HEK293 (cell line): Measurements from ENCODE around the gene TCAP.
A peak's percentile ranks its signal among the peaks of the same experiment; 100 is the strongest.

Experiments used
- CTCF ChIA-PET: fragments of 350-600 bp; formaldehyde crosslinking; extraction: SDS; loops from one replicate; lab custom pipeline; 2021; ENCODE audit warnings: antibody characterized with exemption; lab: Yijun Ruan, JAX
- POLR2A ChIA-PET: fragments of 300-600 bp; formaldehyde crosslinking; extraction: SDS; loops from one replicate; lab custom pipeline; 2020; ENCODE audit warnings: antibody characterized with exemption, inconsistent platforms; lab: Yijun Ruan, JAX
- H3K27ac ChIP-seq: fragments of 200-500 bp; sonication (Bioruptor generic); 2 replicates; pipeline ENCODE4 v1.5.1; 2014; ENCODE audit warnings: low read depth, low read length, control low read depth, inconsistent platforms; ENCODE audit errors: extremely low read depth
- H3K36me3 ChIP-seq, 2 experiments: fragments of 200-500 bp in 1 of 2; sonication (Bioruptor generic) in 1 of 2; 1 replicate in 1 of 2; 2 replicates in 1 of 2; pipeline ENCODE4 v1.5.1; 2014 to 2017; ENCODE audit warnings: inconsistent platforms in 2 of 2, low read length in 2 of 2; ENCODE audit not compliant: control insufficient read depth in 2 of 2, insufficient read depth in 1 of 2
- H3K4me1 ChIP-seq: fragments of 200-500 bp; sonication (Bioruptor generic); 2 replicates; pipeline ENCODE4 v1.5.1; 2014; ENCODE audit warnings: mild to moderate bottlenecking, low read length, inconsistent platforms; ENCODE audit not compliant: control insufficient read depth, insufficient read depth
- H3K4me3 ChIP-seq: 2 replicates; pipeline ENCODE4 v1.5.1; 2011; ENCODE audit warnings: low read depth, mild to moderate bottlenecking, control low read depth, low read length, moderate library complexity
- H3K9me3 ChIP-seq: fragments of 200-500 bp; sonication (Bioruptor generic); 2 replicates; pipeline ENCODE4 v1.5.1; 2014; ENCODE audit warnings: low read depth, low read length, inconsistent platforms; ENCODE audit not compliant: control insufficient read depth, insufficient read depth
- BCL11A ChIP-seq: fragments of 450-650 bp; formaldehyde crosslinking; IDR thresholded peaks from 2 replicates; pipeline ENCODE4 v1.5.1; 2016; ENCODE audit warnings: low read depth, missing biosample characterization, missing genetic modification characterization
- FEZF1 ChIP-seq: fragments of 450-650 bp; formaldehyde crosslinking; IDR thresholded peaks from 2 replicates; pipeline ENCODE4 v1.5.1; 2016; ENCODE audit warnings: missing biosample characterization, missing genetic modification characterization
- GFI1B ChIP-seq: fragments of 450-650 bp; formaldehyde crosslinking; IDR thresholded peaks from 2 replicates; pipeline ENCODE4 v1.5.1; 2016; ENCODE audit warnings: missing biosample characterization, missing genetic modification characterization
- GLIS1 ChIP-seq: fragments of 450-650 bp; formaldehyde crosslinking; IDR thresholded peaks from 2 replicates; pipeline ENCODE4 v1.5.1; 2016; ENCODE audit warnings: missing biosample characterization, missing genetic modification characterization
- GLIS2 ChIP-seq: fragments of 450-650 bp; formaldehyde crosslinking; IDR thresholded peaks from 2 replicates; pipeline ENCODE4 v1.5.1; 2016; ENCODE audit warnings: missing biosample characterization, missing genetic modification characterization
- KLF7 ChIP-seq: fragments of 450-650 bp; formaldehyde crosslinking; IDR thresholded peaks from 2 replicates; pipeline ENCODE4 v1.5.1; 2016; ENCODE audit warnings: missing biosample characterization, missing genetic modification characterization, borderline replicate concordance
- MYNN ChIP-seq: fragments of 450-650 bp; formaldehyde crosslinking; IDR thresholded peaks from 2 replicates; pipeline ENCODE4 v1.5.1; 2016; ENCODE audit warnings: missing biosample characterization, missing genetic modification characterization, borderline replicate concordance
- ZBTB21 ChIP-seq: fragments of 450-650 bp; formaldehyde crosslinking; IDR thresholded peaks from 2 replicates; pipeline ENCODE4 v1.5.1; 2017; ENCODE audit warnings: missing biosample characterization, missing genetic modification characterization
- ZBTB48 ChIP-seq: fragments of 450-650 bp; formaldehyde crosslinking; IDR thresholded peaks from 2 replicates; pipeline ENCODE4 v1.5.1; 2016; ENCODE audit warnings: missing biosample characterization, missing genetic modification characterization
- ZBTB8A ChIP-seq: fragments of 450-650 bp; formaldehyde crosslinking; IDR thresholded peaks from 2 replicates; pipeline ENCODE4 v1.5.1; 2016; ENCODE audit warnings: missing biosample characterization, missing genetic modification characterization
- ZFP37 ChIP-seq: fragments of 450-650 bp; formaldehyde crosslinking; IDR thresholded peaks from 2 replicates; pipeline ENCODE4 v1.5.1; 2016; ENCODE audit warnings: missing biosample characterization, missing genetic modification characterization
- ZIC2 ChIP-seq: fragments of 450-650 bp; formaldehyde crosslinking; IDR thresholded peaks from 2 replicates; pipeline ENCODE4 v1.5.1; 2016; ENCODE audit warnings: missing biosample characterization, missing genetic modification characterization
- ZNF626 ChIP-seq: fragments of 450-650 bp; sonication (Bioruptor Pico); formaldehyde crosslinking; IDR thresholded peaks from 2 replicates; pipeline ENCODE4 v1.5.1; 2018; ENCODE audit warnings: missing biosample characterization, missing genetic modification characterization, inconsistent platforms
- ZNF785 ChIP-seq: fragments of 450-650 bp; formaldehyde crosslinking; IDR thresholded peaks from 2 replicates; pipeline ENCODE4 v1.5.1; 2016; ENCODE audit warnings: missing biosample characterization, missing genetic modification characterization
- TF ChIP-seq, protein P1 (sequence below): fragments of 450-650 bp; formaldehyde crosslinking; IDR thresholded peaks from 2 replicates; pipeline ENCODE4 v1.5.1; 2017; ENCODE audit warnings: missing biosample characterization, missing genetic modification characterization
- TF ChIP-seq, protein P2 (sequence below): fragments of 450-650 bp; formaldehyde crosslinking; IDR thresholded peaks from 2 replicates; pipeline ENCODE4 v1.5.1; 2016; ENCODE audit warnings: missing biosample characterization, missing genetic modification characterization
- TF ChIP-seq, protein P3 (sequence below): fragments of 450-650 bp; formaldehyde crosslinking; IDR thresholded peaks from 2 replicates; pipeline ENCODE4 v1.5.1; 2016; ENCODE audit warnings: missing biosample characterization, missing genetic modification characterization
- TF ChIP-seq, protein P4 (sequence below): fragments of 450-650 bp; formaldehyde crosslinking; IDR thresholded peaks from 2 replicates; pipeline ENCODE4 v1.5.1; 2016; ENCODE audit warnings: missing biosample characterization, missing genetic modification characterization
- TF ChIP-seq, protein P5 (sequence below): fragments of 450-650 bp; formaldehyde crosslinking; IDR thresholded peaks from 2 replicates; pipeline ENCODE4 v1.5.1; 2017; ENCODE audit warnings: missing biosample characterization, mild to moderate bottlenecking, missing genetic modification characterization, moderate library complexity

Gene TCAP

DNA sequence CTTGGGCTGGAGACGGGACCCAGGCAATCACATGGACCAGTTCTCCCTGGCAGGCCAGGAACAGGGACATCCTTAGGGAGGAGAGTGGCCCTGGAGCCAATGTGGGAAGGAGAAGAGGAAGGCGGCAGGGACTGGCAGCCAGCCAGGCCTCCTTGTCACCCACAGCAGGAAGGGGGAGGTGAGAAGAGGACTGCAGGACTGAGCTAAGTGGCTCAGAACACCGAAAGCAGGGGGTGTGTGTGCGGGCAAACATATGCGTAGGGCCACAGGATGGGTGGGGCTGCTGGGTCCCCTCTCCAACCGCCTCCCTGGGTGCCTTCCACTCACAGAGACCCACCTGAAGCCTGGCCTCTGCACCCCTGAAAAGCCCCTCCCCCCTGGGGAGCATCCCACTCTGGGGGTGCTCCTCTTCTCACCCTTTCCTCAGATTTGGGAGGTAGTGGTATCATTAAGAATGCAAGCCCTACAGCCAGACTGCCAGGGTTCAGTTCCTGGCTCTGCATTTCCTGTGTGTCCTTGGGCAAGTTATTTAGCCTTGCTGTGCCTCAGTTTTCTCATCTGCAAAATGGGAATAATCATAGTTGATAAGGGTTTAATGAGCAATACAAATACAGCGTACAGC lies 11.2 kb downstream of the TCAP start (continued):
- TF ChIP-seq, protein P1, sequence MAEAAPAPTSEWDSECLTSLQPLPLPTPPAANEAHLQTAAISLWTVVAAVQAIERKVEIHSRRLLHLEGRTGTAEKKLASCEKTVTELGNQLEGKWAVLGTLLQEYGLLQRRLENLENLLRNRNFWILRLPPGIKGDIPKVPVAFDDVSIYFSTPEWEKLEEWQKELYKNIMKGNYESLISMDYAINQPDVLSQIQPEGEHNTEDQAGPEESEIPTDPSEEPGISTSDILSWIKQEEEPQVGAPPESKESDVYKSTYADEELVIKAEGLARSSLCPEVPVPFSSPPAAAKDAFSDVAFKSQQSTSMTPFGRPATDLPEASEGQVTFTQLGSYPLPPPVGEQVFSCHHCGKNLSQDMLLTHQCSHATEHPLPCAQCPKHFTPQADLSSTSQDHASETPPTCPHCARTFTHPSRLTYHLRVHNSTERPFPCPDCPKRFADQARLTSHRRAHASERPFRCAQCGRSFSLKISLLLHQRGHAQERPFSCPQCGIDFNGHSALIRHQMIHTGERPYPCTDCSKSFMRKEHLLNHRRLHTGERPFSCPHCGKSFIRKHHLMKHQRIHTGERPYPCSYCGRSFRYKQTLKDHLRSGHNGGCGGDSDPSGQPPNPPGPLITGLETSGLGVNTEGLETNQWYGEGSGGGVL (tag by site-specific recombination) = peak; percentile 67; the same call in 1 of the 2 replicates
- no peak for TF ChIP-seq BCL11A (tag by site-specific recombination)
- TF ChIP-seq ZIC2 (tag by site-specific recombination) = peak; percentile 83
- TF ChIP-seq GLIS2 (tag by site-specific recombination) = peak; percentile 52; the same call in 1 of the 2 replicates
- TF ChIP-seq, protein P2, sequence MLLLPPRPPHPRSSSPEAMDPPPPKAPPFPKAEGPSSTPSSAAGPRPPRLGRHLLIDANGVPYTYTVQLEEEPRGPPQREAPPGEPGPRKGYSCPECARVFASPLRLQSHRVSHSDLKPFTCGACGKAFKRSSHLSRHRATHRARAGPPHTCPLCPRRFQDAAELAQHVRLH (tag by site-specific recombination) = 0 out of 2 replicates have a peak, but pooled peaks have one; percentile 46
- peak; percentile 36; the same call in 1 of the 2 replicates for TF ChIP-seq ZBTB8A
- TF ChIP-seq, protein P3, sequence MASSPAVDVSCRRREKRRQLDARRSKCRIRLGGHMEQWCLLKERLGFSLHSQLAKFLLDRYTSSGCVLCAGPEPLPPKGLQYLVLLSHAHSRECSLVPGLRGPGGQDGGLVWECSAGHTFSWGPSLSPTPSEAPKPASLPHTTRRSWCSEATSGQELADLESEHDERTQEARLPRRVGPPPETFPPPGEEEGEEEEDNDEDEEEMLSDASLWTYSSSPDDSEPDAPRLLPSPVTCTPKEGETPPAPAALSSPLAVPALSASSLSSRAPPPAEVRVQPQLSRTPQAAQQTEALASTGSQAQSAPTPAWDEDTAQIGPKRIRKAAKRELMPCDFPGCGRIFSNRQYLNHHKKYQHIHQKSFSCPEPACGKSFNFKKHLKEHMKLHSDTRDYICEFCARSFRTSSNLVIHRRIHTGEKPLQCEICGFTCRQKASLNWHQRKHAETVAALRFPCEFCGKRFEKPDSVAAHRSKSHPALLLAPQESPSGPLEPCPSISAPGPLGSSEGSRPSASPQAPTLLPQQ (tag by site-specific recombination) = no peak
- peak; percentile 87 for TF ChIP-seq GLIS1 (tag by site-specific recombination)
- TF ChIP-seq, protein P4, sequence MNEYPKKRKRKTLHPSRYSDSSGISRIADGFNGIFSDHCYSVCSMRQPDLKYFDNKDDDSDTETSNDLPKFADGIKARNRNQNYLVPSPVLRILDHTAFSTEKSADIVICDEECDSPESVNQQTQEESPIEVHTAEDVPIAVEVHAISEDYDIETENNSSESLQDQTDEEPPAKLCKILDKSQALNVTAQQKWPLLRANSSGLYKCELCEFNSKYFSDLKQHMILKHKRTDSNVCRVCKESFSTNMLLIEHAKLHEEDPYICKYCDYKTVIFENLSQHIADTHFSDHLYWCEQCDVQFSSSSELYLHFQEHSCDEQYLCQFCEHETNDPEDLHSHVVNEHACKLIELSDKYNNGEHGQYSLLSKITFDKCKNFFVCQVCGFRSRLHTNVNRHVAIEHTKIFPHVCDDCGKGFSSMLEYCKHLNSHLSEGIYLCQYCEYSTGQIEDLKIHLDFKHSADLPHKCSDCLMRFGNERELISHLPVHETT (tag by site-specific recombination) = peak; percentile 68; the same call in 1 of the 2 replicates
- no peak for TF ChIP-seq KLF7 (tag by site-specific recombination)

DNA sequence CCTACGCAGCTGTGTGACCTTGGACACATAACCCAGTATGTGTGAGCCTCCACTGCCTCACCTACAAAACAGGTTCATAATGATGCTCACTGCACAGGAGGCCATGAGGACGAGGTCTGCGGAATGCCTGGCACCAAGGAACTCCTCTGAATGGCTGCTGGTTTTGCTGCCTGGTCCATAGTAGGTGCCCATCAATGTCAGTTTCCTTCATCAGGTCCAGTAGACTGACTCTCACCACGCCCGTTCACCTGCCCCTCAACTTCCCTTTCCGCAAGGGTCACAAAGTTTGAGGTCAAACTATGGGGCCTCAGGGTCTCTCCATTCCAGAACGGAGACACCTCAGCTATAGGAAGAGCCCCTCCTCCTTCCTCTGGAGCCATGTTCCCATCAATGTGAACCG lies 11.9 kb downstream of the TCAP start:
- ChIA-PET CTCF (interaction anchor here (0.6 to 4.4 kb wide), 8 partner anchors 11 to 445 kb away, joined by 3 to 22 read pairs (median 4); partner anchors contain the start of gene PGAP3), POLR2A (interaction anchor here (1.0 to 1.3 kb wide), 2 partner anchors 11 kb away, joined by 3 to 8 read pairs; partner anchors contain the start of gene PGAP3)
- peaks cover 17% of the 10 kb centered on the region for H3K4me1 ChIP-seq
- TF ChIP-seq ZBTB48 (tag by site-specific recombination) (no peak), ZFP37 (tag by site-specific recombination) (no peak), GFI1B (tag by site-specific recombination) (no peak), ZNF626 (tag by site-specific recombination) (no peak), ZBTB21 (tag by site-specific recombination) (no peak), ZNF785 (tag by site-specific recombination) (no peak), FEZF1 (tag by site-specific recombination) (no peak), MYNN (tag by site-specific recombination) (no peak)
- TF ChIP-seq, protein P5, sequence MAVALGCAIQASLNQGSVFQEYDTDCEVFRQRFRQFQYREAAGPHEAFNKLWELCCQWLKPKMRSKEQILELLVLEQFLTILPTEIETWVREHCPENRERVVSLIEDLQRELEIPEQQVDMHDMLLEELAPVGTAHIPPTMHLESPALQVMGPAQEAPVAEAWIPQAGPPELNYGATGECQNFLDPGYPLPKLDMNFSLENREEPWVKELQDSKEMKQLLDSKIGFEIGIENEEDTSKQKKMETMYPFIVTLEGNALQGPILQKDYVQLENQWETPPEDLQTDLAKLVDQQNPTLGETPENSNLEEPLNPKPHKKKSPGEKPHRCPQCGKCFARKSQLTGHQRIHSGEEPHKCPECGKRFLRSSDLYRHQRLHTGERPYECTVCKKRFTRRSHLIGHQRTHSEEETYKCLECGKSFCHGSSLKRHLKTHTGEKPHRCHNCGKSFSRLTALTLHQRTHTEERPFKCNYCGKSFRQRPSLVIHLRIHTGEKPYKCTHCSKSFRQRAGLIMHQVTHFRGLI (tag by site-specific recombination) = no peak
- H3K27ac ChIP-seq = no peak overlapping the region
- H3K4me3 ChIP-seq = no peak overlapping the region
- H3K36me3 ChIP-seq = peaks cover 0 to 3% of the 10 kb centered on the region in 2 experiments; a peak in 2 of 3 replicates
- no peaks in the 10 kb centered on the region for H3K9me3 ChIP-seq
